HepG2 (cell line): ENCODE results near the gene SLC25A11. TPM values are rescaled to one million over a fixed set of nuclear protein-coding genes. Genes with fewer than 3 reads are reported as not detected.

Experiments used
- CENPBD1 ChIP-seq: sonication (generic); formaldehyde crosslinking; IDR thresholded peaks from 2 replicates; pipeline ENCODE4 v1.8.0; 2022; ENCODE audit warnings: missing genetic modification reagents, low read depth, mild to moderate bottlenecking, borderline replicate concordance
- FOXJ3 ChIP-seq: sonication (generic); formaldehyde crosslinking; IDR thresholded peaks from 2 replicates; pipeline ENCODE4 v1.4.0; 2020; ENCODE audit warnings: missing genetic modification reagents, mild to moderate bottlenecking, borderline replicate concordance
- FOXM1 ChIP-seq: sonication (generic); formaldehyde crosslinking; IDR thresholded peaks from 2 replicates; pipeline ENCODE4 v1.5.0; 2020; ENCODE audit warnings: missing genetic modification reagents
- HNF4A ChIP-seq: sonication (generic); formaldehyde crosslinking; IDR thresholded peaks from 2 replicates; pipeline ENCODE4 v1.4.0; 2020; ENCODE audit warnings: missing genetic modification reagents
- KDM2A ChIP-seq: sonication (generic); formaldehyde crosslinking; IDR thresholded peaks from 2 replicates; pipeline ENCODE4 v1.4.0; 2020; ENCODE audit warnings: low read depth, missing genetic modification reagents, borderline replicate concordance
- MNT ChIP-seq: fragments of 450-650 bp; IDR thresholded peaks from 2 replicates; pipeline ENCODE4 v1.6.1; 2016
- POLR2AphosphoS5 ChIP-seq: IDR thresholded peaks from 2 replicates; pipeline ENCODE4 v1.6.1; 2012; ENCODE audit warnings: low read depth, low read length
- RNF219 ChIP-seq: sonication (generic); formaldehyde crosslinking; IDR thresholded peaks from 2 replicates; pipeline ENCODE4 v1.5.0; 2020; ENCODE audit warnings: mild to moderate bottlenecking, missing genetic modification reagents
- TFE3 ChIP-seq: IDR thresholded peaks from 2 replicates; pipeline ENCODE4 v1.6.1; 2016
- ZFX ChIP-seq: sonication (generic); formaldehyde crosslinking; IDR thresholded peaks from 2 replicates; pipeline ENCODE4 v1.4.0; 2020; ENCODE audit warnings: mild to moderate bottlenecking, low read depth, missing genetic modification reagents, moderate library complexity
- ZFY ChIP-seq: sonication (generic); formaldehyde crosslinking; IDR thresholded peaks from 2 replicates; pipeline ENCODE4 v1.4.0; 2020; ENCODE audit warnings: missing genetic modification reagents
- ZNF234 ChIP-seq: sonication (generic); formaldehyde crosslinking; conservative IDR thresholded peaks from 2 replicates; pipeline ENCODE4 v1.5.1; 2020; ENCODE audit warnings: mild to moderate bottlenecking, missing genetic modification reagents
- ZNF281 ChIP-seq: sonication (generic); formaldehyde crosslinking; IDR thresholded peaks from 2 replicates; pipeline ENCODE4 v1.4.0; 2020; ENCODE audit warnings: missing genetic modification reagents, borderline replicate concordance
- ZNF34 ChIP-seq: sonication (generic); formaldehyde crosslinking; IDR thresholded peaks from 2 replicates; pipeline ENCODE4 v1.4.0; 2020; ENCODE audit warnings: mild to moderate bottlenecking, missing genetic modification reagents, borderline replicate concordance
- ZNF577 ChIP-seq: sonication (generic); formaldehyde crosslinking; IDR thresholded peaks from 2 replicates; pipeline ENCODE4 v1.4.0; 2020; ENCODE audit warnings: mild to moderate bottlenecking, low read depth, missing genetic modification reagents, borderline replicate concordance
- ZNF691 ChIP-seq: sonication (generic); formaldehyde crosslinking; IDR thresholded peaks from 2 replicates; pipeline ENCODE4 v1.4.0; 2020; ENCODE audit warnings: missing genetic modification reagents, low read depth, mild to moderate bottlenecking, borderline replicate concordance
- ZSCAN5A ChIP-seq: sonication (generic); formaldehyde crosslinking; IDR thresholded peaks from 2 replicates; pipeline ENCODE4 v1.8.0; 2022; ENCODE audit warnings: mild to moderate bottlenecking, missing genetic modification reagents, borderline replicate concordance
- polyA plus RNA-seq, 8 experiments: library from polyadenylated mRNA; depleted of rRNA in 3 of 8; stranded (reverse) in 7 of 8; unstranded in 1 of 8; fragments of >200 nt; fragmentation: Illumina TruSeq in 4 of 8; extraction: Trizol in 4 of 8; gene quantifications; 2 replicates each; pipeline versions ENCODE4 v1.2.1 to v1.2.3, GENCODE V29; 2011 to 2016; ENCODE audit warnings: low read depth in 4 of 8, missing spikeins in 1 of 8, mixed read lengths in 1 of 8; ENCODE audit not compliant: insufficient read depth in 1 of 8
- total RNA-seq, 5 experiments: library from RNA; depleted of rRNA; stranded (reverse); fragments of >200 nt; fragmentation: Illumina TruSeq; extraction: Trizol; gene quantifications; 2 replicates each; pipeline ENCODE4 v1.2.3, GENCODE V29; 2016; ENCODE audit warnings: low read depth in 1 of 5

SLC25A11 gene
- total and polyA plus RNA-seq, 2 of the 13 experiments (the other 11 are each of a cell fraction or from before 2014, with no cell fraction given), result 35.4 to 47.2 TPM

- TF ChIP-seq RNF219 (CRISPR knock-in tag), result no peak
- TF ChIP-seq FOXM1 (CRISPR knock-in tag), result no peak
- no peak for TF ChIP-seq ZSCAN5A
- no peak for TF ChIP-seq MNT
- TF ChIP-seq POLR2AphosphoS5, result peak; percentile 51; the same call in 1 of the 2 replicates
- TF ChIP-seq CENPBD1, result no peak
- TF ChIP-seq FOXJ3 (CRISPR knock-in tag), result no peak
- TF ChIP-seq KDM2A (CRISPR knock-in tag), result 0 out of 2 replicates have a peak, but pooled peaks have one; percentile 39
- TF ChIP-seq ZFX (CRISPR knock-in tag), result no peak; the same call in 1 of the 2 replicates
- TF ChIP-seq ZNF234, result no peak
- TF ChIP-seq ZNF281 (CRISPR knock-in tag), result no peak
- no peak for TF ChIP-seq TFE3 (CRISPR knock-in tag)
- TF ChIP-seq ZNF577 (CRISPR knock-in tag), result no peak
- no peak; the same call in 1 of the 2 replicates for TF ChIP-seq ZNF691 (CRISPR knock-in tag)
- no peak for TF ChIP-seq HNF4A
- no peak for TF ChIP-seq ZNF34
- TF ChIP-seq ZFY (CRISPR knock-in tag), result no peak
Measured at GRCh38 chr17:4940555-4941318, 891 bp upstream of the SLC25A11 start (continued).
